ENCODE data around the gene TRPT1. TPM values are rescaled to one million over a fixed set of nuclear protein-coding genes. Genes with fewer than 3 reads are reported as not detected.

The TRPT1 gene
- total RNA-seq, 2 donors from 2014 or later = 30.5 to 35.7 TPM

DNA sequence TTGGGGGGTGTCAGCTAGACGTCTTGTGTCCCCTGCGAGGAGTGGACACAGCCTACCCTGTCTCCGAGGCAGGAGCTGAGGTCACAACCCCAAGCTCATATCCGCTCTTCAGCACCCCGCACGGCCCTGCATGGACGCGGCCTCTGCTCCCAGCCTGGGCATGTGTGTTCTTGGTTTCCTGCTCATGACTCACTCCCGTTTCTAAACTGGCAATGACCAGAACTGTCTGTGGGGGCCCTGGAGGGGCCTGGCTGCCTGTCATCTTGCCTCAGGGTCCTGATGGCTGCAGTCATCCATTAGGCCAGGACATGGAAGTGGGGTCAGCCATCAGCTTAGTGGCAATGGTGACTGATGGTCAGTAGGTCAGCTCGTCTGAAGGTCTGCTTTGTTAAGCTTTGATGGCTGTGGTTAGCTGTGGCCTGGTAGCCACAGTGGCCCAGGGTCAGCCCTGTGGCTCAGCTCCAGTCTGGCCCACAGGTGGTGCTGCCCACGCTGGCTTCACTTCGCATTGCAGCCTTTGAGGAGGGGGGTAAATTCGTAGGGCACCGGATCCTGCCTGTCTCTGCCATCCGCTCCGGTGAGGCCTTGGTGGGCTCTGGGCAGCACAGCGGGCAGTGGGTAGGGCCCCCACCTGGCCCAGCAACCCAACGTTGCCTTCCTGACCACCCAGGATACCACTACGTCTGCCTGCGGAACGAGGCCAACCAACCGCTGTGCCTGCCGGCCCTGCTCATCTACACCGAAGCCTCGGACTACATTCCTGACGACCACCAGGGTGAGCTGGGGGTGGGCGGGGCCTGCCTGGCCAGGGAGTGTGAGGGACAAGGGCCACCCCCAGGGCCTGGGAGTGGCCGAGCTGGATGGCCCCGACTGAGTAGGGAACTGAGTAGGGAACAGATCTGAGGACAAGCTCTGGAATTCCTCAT lies 37.3 kb upstream of the TRPT1 start:
- no peak overlapping the region for H3K4me3 Mint-ChIP-seq

DNA sequence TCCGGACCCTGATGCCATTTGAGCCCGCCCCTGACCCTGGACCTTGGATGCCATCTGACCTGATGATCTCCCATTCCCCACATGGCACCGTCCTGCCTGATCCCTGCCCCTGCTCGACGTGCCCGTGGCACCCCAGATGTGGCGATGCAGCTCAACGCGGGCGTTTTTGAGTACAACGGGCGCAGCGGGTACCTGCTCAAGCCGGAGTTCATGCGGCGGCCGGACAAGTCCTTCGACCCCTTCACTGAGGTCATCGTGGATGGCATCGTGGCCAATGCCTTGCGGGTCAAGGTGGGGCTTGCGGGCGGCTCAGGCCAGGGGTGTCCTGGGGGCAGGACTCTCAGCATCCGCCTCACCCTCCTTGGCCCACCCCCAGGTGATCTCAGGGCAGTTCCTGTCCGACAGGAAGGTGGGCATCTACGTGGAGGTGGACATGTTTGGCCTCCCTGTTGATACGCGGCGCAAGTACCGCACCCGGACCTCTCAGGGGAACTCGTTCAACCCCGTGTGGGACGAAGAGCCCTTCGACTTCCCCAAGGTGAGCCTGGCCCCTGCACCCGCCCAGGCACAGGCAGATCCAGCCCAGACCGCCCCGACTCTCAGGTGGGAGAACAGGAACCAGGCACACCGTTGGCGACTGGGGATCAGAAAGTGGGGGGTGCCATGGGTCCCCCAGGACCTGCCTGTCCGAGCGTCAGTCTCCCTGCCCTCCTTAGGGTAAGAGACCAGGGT lies 36.5 kb upstream of the TRPT1 start:
- ATAC-seq = no peak
- Mint-ChIP-seq H3K27me3 (no peaks in the 10 kb centered on the region), H3K4me3 (no peak overlapping the region), H3K4me1 (ENCODE audit: low read depth in 2 of 2) (peaks cover 11 to 15% of the 10 kb centered on the region in 2 donors), H3K9me3 (no peaks in the 10 kb centered on the region), H3K36me3 (peaks cover 8% of the 10 kb centered on the region), H3K27ac (no peak overlapping the region)
- no peak for DNase-seq (ENCODE audit: low spot score)

More for the DNA sequence above, 37.3 kb upstream of the TRPT1 start:
- H3K27ac Mint-ChIP-seq = no peak overlapping the region
- DNase-seq (ENCODE audit: low spot score) (no peak), ATAC-seq (no peak)
- no peaks in the 10 kb centered on the region for H3K27me3 Mint-ChIP-seq
- no peaks in the 10 kb centered on the region for H3K9me3 Mint-ChIP-seq
- H3K4me1 Mint-ChIP-seq (ENCODE audit: low read depth in 2 of 2) = peaks cover 19 to 23% of the 10 kb centered on the region in 2 donors
- peaks cover 8% of the 10 kb centered on the region for H3K36me3 Mint-ChIP-seq

DNA sequence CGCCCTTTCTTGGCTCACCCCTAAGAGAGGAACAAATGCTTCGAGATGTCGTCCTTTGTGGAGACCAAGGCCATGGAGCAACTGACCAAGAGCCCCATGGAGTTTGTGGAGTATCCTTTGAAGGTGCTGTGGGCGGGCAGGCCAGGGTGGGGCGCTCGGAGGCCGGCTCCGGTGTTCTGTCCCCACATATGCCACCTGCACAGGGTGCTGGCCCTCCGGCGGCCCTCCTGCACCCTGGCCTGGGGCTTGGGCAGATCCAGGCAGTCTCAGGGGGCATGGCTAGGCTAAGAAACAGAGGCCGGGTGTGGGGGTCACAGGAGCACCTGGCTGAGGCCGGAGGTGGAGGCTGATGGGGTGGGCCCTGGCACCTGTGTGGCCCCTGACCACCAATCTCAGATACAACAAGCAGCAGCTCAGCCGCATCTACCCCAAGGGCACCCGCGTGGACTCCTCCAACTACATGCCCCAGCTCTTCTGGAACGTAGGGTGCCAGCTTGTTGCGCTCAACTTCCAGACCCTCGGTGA lies 35.6 kb upstream of the TRPT1 start:
- no peak overlapping the region for H3K27ac Mint-ChIP-seq
- H3K36me3 Mint-ChIP-seq = peaks cover 8% of the 10 kb centered on the region

DNA sequence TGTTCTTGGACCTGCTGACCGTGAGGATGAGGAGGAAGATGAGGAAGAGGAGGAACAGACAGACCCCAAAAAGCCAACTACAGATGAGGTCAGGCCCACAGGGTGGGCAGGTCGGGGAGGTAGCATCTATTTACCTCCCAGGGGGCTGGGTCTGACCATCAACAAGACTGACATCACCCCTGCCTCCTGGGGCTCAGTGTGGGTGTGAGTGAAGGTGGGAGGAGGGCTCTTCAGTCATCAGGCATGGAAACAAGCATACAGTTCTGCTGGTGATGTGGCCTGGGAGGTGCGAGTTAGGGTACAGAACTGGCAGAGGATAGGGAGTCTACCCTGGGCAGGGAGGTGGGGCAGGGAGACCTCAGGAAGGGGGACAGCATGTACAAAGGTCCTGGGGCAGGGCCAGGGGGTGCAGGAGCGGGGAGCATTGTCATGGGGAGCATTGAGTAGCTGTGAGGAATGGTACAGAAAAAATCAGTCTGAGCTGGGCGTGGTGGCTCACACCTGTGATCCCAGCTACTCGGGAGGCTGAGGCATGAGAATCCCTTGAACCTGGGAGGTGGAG lies 34.2 kb upstream of the TRPT1 start:
- ATAC-seq (peak in 1 of 2 donors; percentile 17), DNase-seq (ENCODE audit: low spot score) (no peak)
- H3K9me3 Mint-ChIP-seq = no peaks in the 10 kb centered on the region
- H3K27ac Mint-ChIP-seq = peak overlapping the region; percentile 52 to 84
- peak overlapping the region; percentile 6 for H3K4me3 Mint-ChIP-seq
- peaks cover 8% of the 10 kb centered on the region for H3K36me3 Mint-ChIP-seq
- H3K27me3 Mint-ChIP-seq = no peaks in the 10 kb centered on the region
- peaks cover 10 to 15% of the 10 kb centered on the region in 2 donors for H3K4me1 Mint-ChIP-seq (ENCODE audit: low read depth in 2 of 2)

More for the DNA sequence above, 35.6 kb upstream of the TRPT1 start:
- Mint-ChIP-seq H3K9me3 (no peaks in the 10 kb centered on the region), H3K4me3 (no peak overlapping the region), H3K4me1 (ENCODE audit: low read depth in 2 of 2) (peaks cover 10 to 15% of the 10 kb centered on the region in 2 donors), H3K27me3 (no peaks in the 10 kb centered on the region)
- no peak for ATAC-seq
- no peak for DNase-seq (ENCODE audit: low spot score)

DNA sequence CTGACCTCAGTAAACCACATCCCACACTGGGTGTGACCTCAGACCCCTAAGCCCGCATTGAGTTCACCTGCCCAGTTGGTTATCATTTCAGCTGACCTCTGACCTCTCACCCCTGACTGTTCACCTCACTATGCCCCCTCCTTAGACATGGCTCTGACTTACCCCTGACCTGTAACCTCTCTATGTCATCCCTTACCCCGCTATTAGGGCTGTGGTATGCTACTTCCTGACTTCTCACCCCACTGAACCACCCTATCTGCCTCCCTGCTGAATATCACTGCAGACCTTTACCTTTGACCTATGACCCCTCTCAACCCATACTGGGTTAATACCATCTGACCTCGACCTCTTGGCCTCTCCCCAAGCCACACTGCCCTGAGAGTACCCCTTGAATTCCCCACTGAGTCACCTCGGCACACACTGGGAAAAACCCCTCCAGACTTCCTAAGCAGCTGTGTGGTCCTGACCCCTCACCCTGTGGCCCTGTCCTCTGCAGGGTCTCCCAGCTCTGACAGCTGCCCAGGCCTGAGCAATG lies 33.6 kb upstream of the TRPT1 start:
- peak overlapping the region; percentile 52 to 84 for H3K27ac Mint-ChIP-seq

DNA sequence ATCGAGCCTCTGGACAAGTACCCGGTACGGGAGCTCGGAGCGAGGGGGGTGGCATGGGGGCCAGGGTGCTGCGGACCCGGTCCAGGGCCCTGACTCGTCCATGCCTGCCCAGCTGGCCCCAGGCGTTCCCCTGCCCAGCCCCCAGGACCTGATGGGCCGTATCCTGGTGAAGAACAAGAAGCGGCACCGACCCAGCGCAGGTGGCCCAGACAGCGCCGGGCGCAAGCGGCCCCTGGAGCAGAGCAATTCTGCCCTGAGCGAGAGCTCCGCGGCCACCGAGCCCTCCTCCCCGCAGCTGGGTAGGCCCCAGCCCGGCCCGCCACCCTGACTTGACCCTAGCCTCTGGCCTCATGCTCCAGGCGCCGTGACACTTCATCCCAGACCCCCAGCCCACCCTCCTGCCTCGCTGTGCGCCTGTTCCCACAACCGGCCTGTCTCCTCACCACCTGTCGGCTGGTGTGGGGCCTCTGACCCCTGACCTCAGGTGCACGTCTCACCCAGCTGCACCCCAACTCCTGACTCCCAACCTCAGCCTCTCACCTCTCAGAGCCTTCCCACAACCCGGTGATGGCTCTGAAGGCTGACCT lies 33.1 kb upstream of the TRPT1 start:
- DNase-seq (ENCODE audit: low spot score) = no peak
- Mint-ChIP-seq H3K9me3 (no peaks in the 10 kb centered on the region), H3K4me3 (peak overlapping the region; percentile 6), H3K36me3 (peaks cover 8% of the 10 kb centered on the region), H3K27ac (peak overlapping the region; percentile 52 to 84), H3K27me3 (no peaks in the 10 kb centered on the region), H3K4me1 (ENCODE audit: low read depth in 2 of 2) (peaks cover 10 to 15% of the 10 kb centered on the region in 2 donors)
- no peak for ATAC-seq

More for the DNA sequence above, 33.6 kb upstream of the TRPT1 start:
- no peak for DNase-seq (ENCODE audit: low spot score)
- peaks cover 10 to 15% of the 10 kb centered on the region in 2 donors for H3K4me1 Mint-ChIP-seq (ENCODE audit: low read depth in 2 of 2)
- ATAC-seq = peak; percentile 39 to 77
- H3K36me3 Mint-ChIP-seq = peaks cover 8% of the 10 kb centered on the region
- H3K4me3 Mint-ChIP-seq = peak overlapping the region; percentile 6
- H3K9me3 Mint-ChIP-seq = no peaks in the 10 kb centered on the region
- no peaks in the 10 kb centered on the region for H3K27me3 Mint-ChIP-seq

DNA sequence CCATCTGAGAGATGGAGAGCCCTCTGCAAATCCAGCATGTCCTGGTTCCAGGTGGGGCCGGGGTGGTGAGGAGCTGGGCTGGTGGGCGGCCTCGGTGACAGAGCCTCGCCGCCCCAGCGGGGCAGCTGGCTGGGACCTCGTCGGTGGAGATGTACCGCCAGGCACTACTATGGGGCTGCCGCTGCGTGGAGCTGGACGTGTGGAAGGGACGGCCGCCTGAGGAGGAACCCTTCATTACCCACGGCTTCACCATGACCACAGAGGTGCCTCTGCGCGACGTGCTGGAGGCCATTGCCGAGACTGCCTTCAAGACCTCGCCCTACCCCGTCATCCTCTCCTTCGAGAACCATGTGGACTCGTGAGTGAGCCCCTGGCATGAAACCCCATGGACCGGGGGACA lies 32.4 kb upstream of the TRPT1 start:
- Mint-ChIP-seq H3K4me1 (ENCODE audit: low read depth in 2 of 2) (peaks cover 10 to 20% of the 10 kb centered on the region in 2 donors), H3K36me3 (peaks cover 8% of the 10 kb centered on the region), H3K9me3 (no peaks in the 10 kb centered on the region), H3K27ac (peak overlapping the region in 1 of 2 donors; percentile 53), H3K4me3 (no peak overlapping the region), H3K27me3 (no peaks in the 10 kb centered on the region)
- DNase-seq (ENCODE audit: low spot score) = no peak
- no peak for ATAC-seq

DNA sequence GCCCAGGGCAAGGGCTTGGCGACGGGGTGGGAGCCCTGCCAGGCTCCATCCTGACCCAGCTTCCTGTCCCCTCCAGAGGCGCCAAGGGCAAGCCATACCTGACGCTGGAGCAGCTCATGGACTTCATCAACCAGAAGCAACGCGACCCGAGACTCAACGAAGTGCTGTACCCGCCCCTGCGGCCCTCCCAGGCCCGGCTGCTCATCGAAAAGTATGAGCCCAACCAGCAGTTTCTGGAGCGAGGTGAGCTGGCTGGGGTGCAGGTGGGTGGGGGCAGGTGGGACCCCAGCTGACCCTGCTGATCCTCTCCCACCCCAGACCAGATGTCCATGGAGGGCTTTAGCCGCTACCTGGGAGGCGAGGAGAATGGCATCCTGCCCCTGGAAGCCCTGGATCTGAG lies 30.3 kb upstream of the TRPT1 start:
- peaks cover 16 to 26% of the 10 kb centered on the region in 2 donors for H3K4me1 Mint-ChIP-seq (ENCODE audit: low read depth in 2 of 2)
- H3K36me3 Mint-ChIP-seq = peaks cover 8% of the 10 kb centered on the region
- no peak overlapping the region for H3K27ac Mint-ChIP-seq
- ATAC-seq (no peak), DNase-seq (ENCODE audit: low spot score) (no peak)
- H3K9me3 Mint-ChIP-seq = no peaks in the 10 kb centered on the region
- no peaks in the 10 kb centered on the region for H3K27me3 Mint-ChIP-seq
- H3K4me3 Mint-ChIP-seq = no peak overlapping the region

DNA sequence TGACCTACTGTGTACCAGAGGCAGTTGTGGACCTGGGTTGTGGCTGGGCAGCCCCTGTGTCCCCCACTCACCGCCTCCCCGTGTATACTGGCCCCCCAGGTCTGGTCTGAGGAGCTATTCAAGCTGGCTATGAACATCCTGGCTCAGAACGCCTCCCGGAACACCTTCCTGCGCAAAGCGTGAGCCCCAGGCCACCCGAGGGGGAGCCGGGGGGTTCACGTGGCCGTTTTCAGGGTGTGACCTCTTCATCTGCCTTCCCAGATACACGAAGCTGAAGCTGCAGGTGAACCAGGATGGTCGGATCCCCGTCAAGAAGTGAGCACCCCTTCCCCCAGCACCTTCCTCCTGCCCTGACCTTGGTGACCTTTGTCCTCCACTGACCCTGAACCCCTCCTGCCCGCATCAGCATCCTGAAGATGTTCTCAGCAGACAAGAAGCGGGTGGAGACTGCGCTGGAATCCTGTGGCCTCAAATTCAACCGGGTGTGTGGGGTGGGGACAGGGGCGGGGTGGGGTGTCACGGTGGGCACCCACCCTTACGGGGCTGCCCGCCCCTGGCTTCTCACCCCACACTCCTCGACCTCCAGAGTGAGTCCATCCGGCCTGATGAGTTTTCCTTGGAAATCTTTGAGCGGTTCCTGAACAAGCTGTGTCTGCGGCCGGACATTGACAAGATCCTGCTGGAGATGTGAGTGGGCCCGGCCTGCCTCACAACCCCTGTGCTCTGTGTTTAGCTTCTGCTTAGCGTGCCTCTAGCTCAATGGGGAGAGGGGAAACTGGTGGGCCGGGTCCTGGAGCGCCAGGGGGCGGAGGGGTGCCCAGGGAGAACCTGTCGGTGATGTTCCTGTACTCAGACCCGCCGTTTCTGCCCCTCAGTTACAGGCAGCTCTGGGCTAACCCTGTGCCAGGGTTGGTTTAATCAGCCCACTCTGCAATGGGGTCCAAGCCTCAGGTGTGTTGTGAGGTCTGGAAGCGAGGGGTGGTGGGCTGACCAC lies 29.4 kb upstream of the TRPT1 start:
- H3K4me1 Mint-ChIP-seq (ENCODE audit: low read depth in 2 of 2) = peaks cover 16 to 26% of the 10 kb centered on the region in 2 donors
- H3K36me3 Mint-ChIP-seq = peaks cover 8% of the 10 kb centered on the region
- no peaks in the 10 kb centered on the region for H3K27me3 Mint-ChIP-seq
- DNase-seq (ENCODE audit: low spot score) = no peak
- H3K9me3 Mint-ChIP-seq = no peaks in the 10 kb centered on the region
- no peak overlapping the region for H3K27ac Mint-ChIP-seq
- no peak overlapping the region for H3K4me3 Mint-ChIP-seq
- no peak for ATAC-seq

DNA sequence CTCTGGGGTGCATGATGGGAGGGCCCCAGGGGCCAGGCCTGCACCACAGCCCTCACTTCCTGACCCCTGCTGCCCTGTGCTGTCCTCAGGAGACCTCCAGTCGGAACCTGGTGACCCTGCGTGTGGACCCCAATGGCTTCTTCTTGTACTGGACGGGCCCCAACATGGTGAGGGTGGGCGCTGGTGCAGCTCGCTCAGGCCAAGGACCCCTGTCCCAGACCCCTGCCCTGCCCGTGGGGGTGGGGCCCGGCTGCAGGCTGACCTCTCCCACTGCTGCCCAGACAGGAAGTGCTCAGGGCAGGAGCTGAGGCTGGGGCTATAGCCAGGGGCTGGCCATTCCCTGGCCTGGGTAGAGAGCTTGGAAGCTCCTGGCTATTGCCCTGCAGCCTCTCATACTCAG lies 28.3 kb upstream of the TRPT1 start:
- Mint-ChIP-seq H3K27ac (no peak overlapping the region), H3K4me1 (ENCODE audit: low read depth in 2 of 2) (peaks cover 8 to 17% of the 10 kb centered on the region in 2 donors), H3K9me3 (no peaks in the 10 kb centered on the region)

DNA sequence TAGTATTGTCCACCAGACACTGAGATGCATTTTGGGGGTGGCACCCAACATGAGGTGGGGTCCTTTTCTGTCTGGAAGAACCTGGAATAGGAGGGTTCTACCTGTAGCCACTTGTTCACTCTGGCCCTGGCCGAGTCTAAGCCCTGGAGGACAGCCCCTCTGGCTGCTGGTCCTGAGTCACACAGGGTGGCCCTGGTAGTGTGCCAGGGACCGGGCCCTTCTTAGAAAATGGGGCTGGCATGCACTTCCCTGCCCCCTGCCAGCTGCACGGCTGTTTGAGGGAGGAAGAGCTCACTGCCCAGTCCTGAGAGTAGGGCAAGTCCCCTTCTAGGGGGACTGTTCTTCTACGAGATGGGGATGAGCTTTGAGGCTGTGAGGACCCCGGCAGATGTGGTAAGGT lies 27.5 kb upstream of the TRPT1 start:
- no peak for DNase-seq (ENCODE audit: low spot score)
- Mint-ChIP-seq H3K4me3 (peak overlapping the region; percentile 12), H3K27me3 (no peaks in the 10 kb centered on the region), H3K36me3 (no peaks in the 10 kb centered on the region), H3K9me3 (no peaks in the 10 kb centered on the region), H3K27ac (peak overlapping the region in 1 of 2 donors; percentile 76), H3K4me1 (ENCODE audit: low read depth in 2 of 2) (peaks cover 6 to 16% of the 10 kb centered on the region in 2 donors)
- no peak for ATAC-seq

More for the DNA sequence above, 28.3 kb upstream of the TRPT1 start:
- Mint-ChIP-seq H3K4me3 (no peak overlapping the region), H3K36me3 (peaks cover 1% of the 10 kb centered on the region), H3K27me3 (no peaks in the 10 kb centered on the region)
- no peak for ATAC-seq
- no peak for DNase-seq (ENCODE audit: low spot score)

DNA sequence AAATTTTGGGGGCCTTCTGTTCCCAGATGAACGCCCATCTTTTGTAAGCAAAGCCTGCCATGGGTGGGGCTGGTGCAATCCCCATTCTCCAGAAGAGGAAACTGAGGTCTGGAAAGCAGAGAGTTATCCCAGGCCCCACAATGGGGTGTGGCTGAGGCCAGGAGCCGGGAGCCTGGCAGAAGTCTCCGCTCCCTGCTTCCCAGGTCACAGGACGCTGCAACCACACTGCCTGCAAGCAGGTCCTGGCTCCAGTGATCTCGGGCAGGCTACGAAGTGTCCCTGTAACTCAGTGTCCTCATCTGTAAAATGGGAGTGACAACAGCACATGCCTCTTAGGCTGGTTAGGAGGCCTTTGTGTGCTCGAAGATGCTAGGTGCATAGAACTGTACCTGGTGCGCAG lies 27.1 kb upstream of the TRPT1 start:
- Mint-ChIP-seq H3K4me1 (ENCODE audit: low read depth in 2 of 2) (peaks cover 8 to 18% of the 10 kb centered on the region in 2 donors), H3K36me3 (no peaks in the 10 kb centered on the region), H3K9me3 (no peaks in the 10 kb centered on the region), H3K27ac (no peak overlapping the region), H3K27me3 (no peaks in the 10 kb centered on the region), H3K4me3 (peak overlapping the region; percentile 89)
- no peak for DNase-seq (ENCODE audit: low spot score)
- ATAC-seq = no peak
